Left renal pelvis (tissue), 4 donors: ENCODE data around the gene LRFN4. TPM values are rescaled to one million over a fixed set of nuclear protein-coding genes. Genes with fewer than 3 reads are reported as not detected.

Experiments used
- DNase-seq, 4 donors: peaks; one replicate each; pipeline ENCODE4 v3.0.0-alpha.2; 2013; ENCODE audit warnings: low read depth in 4 of 4, low spot score in 3 of 4
- polyA plus RNA-seq, 4 donors: library from polyadenylated mRNA; unstranded; fragments of 120-200 nt; gene quantifications; one replicate each; pipeline ENCODE4 v1.2.1, GENCODE V29; 2013; ENCODE audit not compliant: insufficient read length in 4 of 4

The LRFN4 gene
- polyA plus RNA-seq, 4 donors = 9.1 to 28.0 (median 12.7) TPM

DNA sequence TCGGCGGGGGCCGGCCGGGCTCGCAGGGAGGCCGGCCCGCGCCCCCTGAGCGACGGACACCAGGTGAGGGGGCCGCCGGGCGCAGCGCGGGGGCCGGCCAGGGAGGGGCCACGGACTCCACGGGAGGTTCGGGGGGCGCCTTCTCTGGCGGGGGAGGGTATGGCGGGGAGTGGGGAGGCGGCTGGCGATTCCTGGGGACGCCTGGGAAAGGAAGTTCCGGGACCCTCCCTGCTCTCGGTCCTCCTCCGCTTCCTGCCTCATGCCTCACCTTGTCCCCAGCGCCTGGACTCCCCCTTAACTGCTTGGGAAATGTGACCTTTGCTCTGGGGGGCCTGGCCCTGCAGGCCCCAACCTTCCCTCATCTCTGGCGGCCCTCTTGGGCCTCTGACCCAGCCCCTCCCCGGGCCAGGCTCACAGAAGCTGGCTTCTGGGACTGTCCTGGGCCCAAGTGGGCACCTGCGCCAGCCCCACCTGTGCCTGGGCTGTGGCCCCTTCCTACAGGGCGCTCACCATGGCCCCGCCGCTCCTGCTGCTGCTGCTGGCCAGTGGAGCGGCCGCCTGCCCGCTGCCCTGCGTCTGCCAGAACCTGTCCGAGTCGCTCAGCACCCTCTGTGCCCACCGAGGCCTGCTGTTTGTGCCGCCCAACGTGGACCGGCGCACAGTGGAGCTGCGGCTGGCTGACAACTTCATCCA is 516 bp downstream of the LRFN4 start:
- DNase-seq = no peak

DNA sequence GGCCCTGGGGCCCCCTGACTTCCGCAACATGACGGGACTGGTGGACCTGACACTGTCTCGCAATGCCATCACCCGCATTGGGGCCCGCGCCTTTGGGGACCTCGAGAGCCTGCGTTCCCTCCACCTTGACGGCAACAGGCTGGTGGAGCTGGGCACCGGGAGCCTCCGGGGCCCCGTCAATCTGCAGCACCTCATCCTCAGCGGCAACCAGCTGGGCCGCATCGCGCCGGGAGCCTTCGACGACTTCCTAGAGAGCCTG is 992 bp downstream of the LRFN4 start:
- no peak for DNase-seq

DNA sequence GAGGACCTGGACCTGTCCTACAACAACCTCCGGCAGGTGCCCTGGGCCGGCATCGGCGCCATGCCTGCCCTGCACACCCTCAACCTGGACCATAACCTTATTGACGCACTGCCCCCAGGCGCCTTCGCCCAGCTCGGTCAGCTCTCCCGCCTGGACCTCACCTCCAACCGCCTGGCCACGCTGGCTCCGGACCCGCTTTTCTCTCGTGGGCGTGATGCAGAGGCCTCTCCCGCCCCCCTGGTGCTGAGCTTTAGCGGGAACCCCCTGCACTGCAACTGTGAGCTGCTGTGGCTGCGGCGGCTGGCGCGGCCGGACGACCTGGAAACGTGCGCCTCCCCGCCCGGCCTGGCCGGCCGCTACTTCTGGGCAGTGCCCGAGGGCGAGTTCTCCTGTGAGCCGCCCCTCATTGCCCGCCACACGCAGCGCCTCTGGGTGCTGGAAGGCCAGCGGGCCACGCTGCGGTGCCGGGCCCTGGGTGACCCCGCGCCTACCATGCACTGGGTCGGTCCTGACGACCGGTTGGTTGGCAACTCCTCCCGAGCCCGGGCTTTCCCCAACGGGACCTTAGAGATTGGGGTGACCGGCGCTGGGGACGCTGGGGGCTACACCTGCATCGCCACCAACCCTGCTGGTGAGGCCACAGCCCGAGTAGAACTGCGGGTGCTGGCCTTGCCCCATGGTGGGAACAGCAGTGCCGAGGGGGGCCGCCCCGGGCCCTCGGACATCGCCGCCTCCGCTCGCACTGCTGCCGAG is 1.5 kb downstream of the LRFN4 start:
- no peak for DNase-seq

DNA sequence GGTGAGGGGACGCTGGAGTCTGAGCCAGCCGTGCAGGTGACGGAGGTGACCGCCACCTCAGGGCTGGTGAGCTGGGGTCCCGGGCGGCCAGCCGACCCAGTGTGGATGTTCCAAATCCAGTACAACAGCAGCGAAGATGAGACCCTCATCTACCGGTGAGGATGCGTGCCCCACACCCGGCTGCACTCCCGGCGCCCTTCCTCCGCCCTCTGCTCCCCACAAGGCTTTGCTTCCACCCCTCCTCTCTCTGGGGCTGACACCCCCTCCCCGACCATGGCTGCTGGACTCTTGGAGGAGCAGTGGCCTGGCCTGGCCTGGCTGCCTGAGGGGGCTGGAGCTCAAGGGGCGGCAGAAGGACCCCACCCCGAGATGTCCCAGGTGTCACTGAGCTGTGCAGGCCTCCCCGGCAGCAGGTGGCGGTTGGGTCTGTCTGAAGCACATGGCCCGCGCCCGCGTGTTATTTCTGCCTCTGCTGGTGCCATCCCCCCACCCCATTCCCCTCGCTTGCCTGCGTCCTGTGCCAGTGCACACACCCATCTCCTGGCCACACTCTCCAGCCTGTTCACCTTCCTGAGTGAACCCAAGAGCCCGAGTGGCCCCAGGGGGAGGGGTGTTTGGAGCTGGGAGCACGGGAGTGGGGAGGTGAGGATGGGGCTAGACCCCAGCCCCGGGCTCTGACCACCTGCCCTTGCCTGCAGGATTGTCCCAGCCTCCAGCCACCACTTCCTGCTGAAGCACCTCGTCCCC is 2.2 kb downstream of the LRFN4 start:
- no peak for DNase-seq

DNA sequence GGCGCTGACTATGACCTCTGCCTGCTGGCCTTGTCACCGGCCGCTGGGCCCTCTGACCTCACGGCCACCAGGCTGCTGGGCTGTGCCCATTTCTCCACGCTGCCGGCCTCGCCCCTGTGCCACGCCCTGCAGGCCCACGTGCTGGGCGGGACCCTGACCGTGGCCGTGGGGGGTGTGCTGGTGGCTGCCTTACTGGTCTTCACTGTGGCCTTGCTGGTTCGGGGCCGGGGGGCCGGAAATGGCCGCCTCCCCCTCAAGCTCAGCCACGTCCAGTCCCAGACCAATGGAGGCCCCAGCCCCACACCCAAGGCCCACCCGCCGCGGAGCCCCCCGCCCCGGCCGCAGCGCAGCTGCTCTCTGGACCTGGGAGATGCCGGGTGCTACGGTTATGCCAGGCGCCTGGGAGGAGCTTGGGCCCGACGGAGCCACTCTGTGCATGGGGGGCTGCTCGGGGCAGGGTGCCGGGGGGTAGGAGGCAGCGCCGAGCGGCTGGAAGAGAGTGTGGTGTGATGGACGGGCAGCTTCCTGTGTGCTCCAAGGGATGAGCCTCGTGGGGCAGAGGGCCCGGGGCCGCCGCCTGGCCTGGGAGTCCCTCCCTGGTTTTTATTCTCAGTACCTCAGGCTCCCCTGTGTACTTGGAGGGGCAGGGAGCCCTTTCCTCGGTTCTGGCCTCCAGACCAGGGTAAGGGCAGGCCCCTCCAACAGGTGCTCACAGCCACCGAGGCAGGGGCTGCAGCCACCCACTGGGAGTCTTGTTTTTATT is 3.0 kb downstream of the LRFN4 start:
- no peak for DNase-seq

DNA sequence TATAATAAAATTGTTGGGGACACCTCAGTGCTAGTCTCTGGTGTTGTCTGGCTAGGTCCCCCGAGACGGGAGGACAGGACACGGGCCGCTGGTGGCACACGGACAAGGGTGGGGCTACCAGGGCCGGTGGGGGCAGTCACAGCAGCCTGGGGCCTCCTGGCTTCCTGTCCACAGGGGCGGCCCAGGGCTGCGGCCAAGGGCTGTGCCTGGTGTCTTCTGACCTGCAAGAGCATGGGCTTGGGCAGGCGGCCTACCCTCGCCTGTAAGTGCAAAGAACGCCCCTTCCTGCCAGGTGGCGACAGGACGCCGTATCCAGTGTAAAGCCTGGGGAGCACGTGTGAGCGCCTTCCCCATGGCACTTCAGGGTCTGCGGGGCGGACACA is 3.6 kb downstream of the LRFN4 start:
- no peak for DNase-seq

DNA sequence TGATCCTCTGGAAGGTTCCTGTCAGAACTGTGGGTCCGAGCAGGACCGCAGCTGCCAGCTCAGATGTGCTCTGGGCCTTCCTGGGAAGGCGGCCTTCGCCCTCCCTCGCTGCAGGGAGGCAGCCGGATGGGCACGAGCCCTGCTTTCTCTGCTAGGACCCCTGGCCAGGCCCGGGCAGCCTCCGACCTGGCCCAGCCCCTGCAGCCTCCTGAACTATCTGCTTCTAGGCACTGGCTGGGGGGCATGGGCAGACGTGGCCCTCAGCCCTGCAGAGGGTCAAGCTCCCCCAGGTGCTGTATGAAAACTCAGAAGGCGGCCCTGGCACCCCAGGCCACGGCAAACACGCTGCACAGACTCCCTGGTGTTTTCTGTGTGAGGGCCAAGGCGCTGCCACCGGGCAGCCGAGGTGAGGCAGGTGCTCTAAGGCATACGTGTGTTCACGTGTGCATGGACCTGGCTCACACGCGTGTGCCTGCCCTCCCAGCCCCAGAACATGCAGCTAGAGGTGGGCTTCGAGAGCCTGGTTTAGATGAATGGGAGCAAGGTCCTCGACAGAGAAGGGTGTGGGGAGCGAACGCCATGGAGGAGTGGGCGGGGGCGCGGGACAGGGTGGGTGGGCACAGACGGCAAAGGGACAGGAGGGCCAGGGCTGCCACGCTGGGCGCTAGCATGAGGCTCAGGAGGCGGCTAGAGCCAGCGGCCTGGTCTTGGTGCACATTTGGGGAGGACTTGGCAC is 4.3 kb downstream of the LRFN4 start:
- DNase-seq = no peak

DNA sequence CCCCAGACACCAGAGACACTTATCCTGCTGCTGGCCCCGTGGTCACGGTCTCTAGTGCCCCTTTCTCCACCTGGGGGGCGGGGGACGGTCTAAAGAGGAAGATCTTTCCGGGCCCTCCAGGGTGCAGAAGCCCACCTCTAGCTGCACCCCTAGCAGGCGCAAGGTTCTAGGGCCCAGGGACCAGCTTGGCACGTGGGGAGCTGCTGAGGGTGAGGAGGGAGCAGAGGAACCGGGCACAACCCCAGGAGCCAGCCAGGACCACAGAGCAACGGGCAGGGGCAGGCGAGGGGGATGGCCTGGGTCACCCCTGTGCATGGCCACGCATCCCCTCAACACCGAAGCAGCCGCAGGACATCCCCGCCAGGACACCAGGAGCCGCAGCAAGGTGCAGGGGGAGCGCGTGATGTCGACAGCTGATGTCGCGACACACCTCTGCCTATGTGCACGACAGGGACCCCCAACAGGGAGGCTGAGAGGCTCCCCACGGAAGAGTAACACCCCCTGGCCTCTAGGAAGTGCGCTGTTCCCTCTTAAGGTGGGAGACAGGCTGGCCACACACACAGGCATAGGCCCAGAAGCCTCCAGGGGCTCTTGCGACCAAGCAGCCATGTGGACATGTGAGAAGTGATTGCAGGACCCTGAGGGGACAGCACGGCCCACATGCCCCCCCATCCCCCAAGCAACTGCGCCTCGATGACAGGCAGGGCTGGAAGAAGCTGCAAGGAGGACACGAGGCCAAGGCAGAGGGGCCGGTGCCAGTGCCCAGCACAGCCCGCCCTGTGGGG is 5.1 kb downstream of the LRFN4 start:
- no peak for DNase-seq

DNA sequence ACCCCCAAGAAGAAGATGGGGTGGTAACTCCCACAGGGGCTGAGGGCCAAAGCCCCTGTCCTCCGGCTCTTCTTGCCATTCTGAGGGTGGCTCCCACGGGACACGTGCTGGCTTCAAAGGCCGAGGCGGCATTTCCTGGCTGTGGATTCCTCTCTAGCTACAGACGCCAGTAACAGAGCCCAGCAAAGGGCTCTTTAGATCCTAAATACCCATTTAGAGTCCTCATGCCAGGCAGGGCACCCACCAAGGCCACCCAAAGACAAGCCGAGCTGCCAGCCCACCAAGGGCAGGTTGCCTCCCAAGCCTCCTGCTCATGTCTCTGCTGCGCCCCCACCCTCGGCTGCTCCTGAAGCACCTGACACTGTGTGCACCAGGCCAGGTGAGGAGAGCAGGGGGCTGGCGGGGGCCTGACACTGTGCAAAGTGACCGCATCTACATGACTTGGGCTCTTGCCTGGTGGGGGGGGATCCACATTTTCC is 5.7 kb downstream of the LRFN4 start:
- DNase-seq = no peak

DNA sequence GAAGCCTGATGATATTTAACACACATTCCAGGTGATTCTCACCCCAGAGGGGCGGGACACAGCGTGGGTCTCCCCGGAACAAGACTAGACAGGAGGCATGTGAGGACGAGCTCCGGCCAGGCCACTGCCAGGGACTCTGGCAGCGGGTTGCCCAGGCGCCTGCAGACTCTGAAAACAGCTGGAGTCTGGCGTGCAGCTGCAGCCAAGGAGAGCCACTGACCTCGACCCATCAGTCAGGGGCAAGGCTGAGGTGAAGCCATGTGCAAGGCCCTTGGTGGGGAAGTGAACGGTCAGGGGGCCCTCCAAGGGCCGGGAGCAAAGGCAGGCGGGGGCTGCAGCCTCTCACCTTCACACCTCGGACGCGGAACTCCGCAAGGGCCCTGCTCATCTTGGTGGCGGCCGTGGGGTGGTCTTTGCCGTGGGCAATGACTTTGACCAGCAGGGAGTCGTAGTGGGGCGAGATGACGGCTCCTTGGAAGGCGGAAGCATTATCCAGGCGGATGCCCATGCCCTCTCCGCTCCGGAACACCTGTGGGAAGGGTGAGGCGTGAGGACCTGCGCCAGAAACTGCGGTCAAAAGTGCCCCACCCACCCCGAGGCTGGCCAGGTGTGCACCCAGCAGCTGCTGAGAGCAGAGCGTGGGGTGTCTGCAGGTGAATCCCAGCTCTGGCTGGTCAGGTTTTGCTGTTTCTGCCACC is 6.7 kb downstream of the LRFN4 start:
- DNase-seq = no peak

DNA sequence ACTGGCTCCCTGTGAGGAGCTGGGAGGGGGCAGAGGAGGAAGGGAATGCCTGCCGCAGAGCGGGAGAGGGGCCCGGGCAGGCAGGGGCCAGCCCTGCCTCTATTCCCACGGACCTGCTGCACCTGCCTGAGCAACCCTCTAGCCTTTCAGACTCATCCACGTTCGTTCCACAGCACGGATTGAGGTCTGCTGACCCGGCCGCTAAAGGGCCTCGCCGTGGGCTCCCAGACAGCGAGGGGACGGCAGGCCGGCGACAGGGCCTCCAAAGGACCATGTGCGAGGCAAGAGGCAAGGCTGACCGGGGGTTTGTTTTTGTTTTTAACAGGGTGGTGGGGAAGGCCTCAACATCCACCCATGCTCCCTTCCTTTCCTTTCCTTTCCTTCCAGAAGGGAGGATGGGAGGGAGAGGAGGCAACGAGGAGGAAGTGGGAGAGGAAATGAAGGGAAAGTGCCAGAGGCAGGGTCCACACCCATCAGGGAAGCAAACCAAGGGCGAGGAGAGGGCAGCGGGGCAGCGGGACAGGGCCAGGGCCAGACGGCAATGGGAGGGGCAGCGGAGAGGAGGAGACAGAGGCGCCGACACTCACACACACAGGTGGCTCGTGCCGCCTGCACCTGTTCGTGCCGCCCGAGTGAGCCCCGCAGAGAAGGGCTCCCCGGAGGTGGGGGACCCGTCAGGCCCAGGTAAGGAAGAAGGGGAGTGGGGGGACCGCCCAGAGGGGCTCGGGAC is 7.5 kb downstream of the LRFN4 start:
- DNase-seq = no peak

DNA sequence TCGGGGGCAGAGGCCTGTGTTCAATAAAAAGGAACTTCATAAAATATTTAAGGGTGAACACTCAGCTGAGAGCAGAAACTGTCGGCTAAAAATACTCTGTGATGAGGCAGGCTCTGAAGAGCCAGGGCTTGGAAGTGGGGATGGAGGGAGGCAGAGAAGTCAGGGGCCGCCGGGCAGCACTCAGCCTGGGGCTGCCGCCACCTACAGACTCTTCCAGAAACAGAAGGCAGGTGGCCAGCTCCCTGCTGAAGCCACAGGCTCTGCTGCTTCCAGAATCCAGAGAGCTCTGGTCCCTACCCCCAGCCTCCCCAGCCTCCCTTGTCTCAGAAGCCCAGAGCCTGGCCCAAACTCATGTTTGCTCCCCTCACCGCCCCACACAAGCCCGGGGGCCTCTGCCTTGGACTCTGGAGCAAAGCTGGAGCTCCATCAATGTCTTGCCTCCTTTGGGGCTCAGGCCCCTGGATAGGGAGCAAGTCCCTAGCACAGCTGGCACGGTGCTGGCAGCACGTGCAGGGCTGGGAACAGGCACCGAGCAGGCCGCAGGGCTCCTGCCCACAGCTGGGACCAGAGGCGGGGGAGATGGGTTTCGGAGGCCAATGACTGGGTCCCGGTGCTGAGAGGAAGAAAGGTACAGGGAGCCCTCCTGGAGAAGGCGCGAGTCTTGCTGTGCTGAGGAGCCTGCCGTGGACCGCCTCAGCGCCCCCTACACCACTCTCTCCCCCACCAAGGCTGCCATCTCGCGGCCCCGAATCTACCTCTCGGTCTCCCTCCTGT is 8.2 kb downstream of the LRFN4 start:
- DNase-seq = no peak

DNA sequence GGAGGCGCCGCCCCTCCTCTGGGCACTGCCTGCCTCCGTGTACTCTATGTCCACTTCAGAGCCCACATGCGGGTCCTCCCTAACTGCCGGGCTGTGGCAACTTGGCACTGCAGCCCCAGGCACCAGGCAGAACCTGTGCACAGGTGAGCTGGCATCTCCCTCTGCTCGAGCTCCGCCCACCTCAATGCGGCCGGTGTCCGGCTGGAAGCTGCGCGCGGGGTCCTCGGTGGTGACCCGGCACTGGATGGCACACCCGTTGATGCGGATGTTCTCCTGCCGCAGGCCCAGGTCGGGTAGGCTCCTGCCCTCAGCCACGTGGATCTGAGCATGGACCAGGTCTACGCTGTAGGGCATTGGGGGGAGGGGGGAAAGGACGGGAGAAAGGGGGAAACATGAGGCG is 9.1 kb downstream of the LRFN4 start:
- no peak for DNase-seq

DNA sequence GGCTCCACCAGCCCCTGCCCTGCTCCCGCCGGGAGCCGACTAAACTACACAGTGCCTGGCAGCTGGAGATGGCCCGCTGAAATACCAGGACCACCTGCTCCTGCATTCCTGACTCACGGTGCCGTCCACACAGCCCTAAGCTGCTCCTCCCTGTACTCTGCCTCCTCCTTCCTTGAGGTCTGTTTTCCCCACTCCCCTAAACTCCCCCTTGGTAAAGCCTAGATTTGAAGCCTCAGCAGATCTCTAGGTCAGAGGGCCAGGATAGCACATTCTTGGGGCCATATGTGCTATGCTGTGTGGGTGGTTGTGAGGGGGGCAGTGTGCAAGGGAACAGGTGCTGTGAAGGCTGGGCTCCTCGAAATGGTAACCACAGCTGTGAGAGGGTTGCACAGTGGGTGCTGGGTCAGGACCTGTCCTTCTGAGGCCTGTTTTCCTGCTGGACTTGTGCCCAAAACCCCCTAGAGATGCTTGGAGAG is 9.7 kb downstream of the LRFN4 start:
- DNase-seq = no peak

DNA sequence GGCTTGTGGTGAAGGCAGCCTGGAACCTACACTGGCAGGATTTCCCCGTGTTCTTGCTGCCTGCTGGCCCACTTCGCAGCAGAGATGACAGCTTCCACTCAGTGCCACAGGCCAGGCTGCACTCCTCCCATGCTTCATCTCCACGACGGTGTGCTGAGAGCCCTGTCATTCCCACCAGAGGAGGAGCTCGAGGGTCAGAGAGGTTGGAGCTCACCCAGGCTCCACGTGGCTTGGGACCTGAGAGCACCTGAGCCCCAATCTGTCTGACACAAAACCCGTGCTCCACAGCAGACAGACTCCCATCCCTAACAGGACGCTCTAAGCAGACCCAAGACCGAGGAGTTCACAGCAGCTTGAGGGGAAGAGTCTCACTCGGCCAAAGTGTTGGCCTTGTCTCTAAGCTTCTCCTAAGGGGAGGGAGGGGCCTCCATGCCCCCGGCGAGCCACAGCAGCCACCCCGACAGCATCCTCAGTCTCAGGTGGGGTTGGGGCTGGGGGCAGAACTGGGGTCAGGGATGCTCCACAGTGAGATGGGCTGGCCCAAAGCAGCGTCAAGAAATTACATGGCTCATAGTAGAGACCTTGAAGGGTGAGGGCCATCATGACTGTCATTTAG is 10.7 kb downstream of the LRFN4 start:
- DNase-seq = no peak

DNA sequence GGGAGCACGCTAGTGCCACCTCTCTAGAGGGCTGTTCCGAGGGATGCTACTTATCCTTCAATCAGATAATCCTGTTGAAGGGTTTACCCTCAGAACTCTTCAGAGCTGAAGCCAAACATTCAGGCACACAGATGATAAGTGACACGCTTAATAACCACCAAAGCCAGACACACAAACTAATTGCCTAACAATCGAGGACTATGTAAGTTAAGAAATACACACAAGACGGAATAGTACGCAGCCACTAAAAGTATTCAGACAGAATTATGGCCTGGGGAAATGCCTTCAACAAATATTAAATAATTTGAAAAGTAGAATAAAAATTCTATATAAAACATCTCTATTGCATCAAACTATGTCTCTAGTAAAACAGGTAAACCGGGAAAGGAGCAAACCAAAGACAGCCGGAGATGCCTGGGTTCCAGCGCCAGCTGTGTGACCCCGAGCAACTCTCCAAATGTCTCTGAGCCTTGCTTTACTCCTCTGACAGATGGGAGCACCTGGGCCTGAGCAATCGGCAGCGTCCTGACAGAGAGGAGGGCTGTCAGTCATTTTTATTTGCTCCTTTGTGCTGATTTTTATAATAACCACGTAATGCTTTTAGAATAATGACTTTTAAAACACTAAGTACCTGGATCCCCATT is 11.3 kb downstream of the LRFN4 start:
- DNase-seq = no peak
